Stomach smooth muscle (tissue), 2 donors: ENCODE measurements around the gene DMC1.
"Not testable (repeated sequence)": the region's sequence is repeated elsewhere in the genome, so short reads cannot be mapped to it uniquely, and the experiment has no call there.

Experiments
- H3K27ac ChIP-seq: one replicate; pipeline ENCODE4 v1.7.0; 2013; ENCODE audit warnings: mild to moderate bottlenecking, low read length, inconsistent platforms
- H3K27me3 ChIP-seq, 2 donors: one replicate each; pipeline ENCODE4 v1.7.0; 2013; ENCODE audit warnings: low read length in 2 of 2; ENCODE audit not compliant: insufficient read depth in 2 of 2, control insufficient read depth in 1 of 2
- H3K36me3 ChIP-seq, 2 donors: one replicate each; pipeline ENCODE4 v1.7.0; 2013; ENCODE audit warnings: low read length in 2 of 2; ENCODE audit not compliant: control insufficient read depth in 2 of 2, insufficient read depth in 2 of 2
- H3K4me1 ChIP-seq: one replicate; pipeline ENCODE4 v1.7.0; 2013; ENCODE audit warnings: low read length; ENCODE audit not compliant: control insufficient read depth, insufficient read depth
- H3K4me3 ChIP-seq, 2 donors: one replicate each; pipeline ENCODE4 v1.7.0; 2013; ENCODE audit warnings: low read length in 2 of 2
- H3K9ac ChIP-seq, 2 donors: one replicate each; pipeline ENCODE4 v1.7.0; 2013; ENCODE audit warnings: low read length in 2 of 2, mild to moderate bottlenecking in 1 of 2
- H3K9me3 ChIP-seq, 2 donors: one replicate each; pipeline ENCODE4 v1.7.0; 2013; ENCODE audit warnings: low read length in 2 of 2; ENCODE audit not compliant: control insufficient read depth in 2 of 2
- donor health status: healthy.
- donor health status: Pancreatic carcinoma.

Gene DMC1

DNA sequence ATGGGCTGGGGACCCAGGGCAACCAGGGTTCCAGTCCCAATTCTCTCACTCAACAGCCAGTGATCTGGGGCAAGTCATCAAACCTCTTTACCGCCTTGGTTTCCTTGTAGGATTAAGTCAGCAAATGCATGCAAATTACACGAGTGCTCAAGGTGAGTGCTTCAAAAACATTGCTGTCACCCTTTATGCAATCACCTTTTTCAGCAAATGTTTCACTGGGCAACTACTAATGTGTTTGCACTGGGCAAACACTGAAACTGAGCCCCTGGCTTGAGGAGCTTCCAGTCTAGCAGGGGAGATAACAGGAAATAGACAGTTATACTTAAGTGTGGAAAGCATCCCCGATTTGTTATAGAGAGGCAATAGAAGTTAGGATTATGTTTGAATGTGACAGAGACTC, 37.7 kb upstream of the DMC1 start:
- H3K27me3 ChIP-seq = no peaks in the 10 kb centered on the region
- H3K4me1 ChIP-seq = peaks cover 5% of the 10 kb centered on the region
- H3K9me3 ChIP-seq = no peaks in the 10 kb centered on the region
- H3K27ac ChIP-seq = no peak overlapping the region
- H3K9ac ChIP-seq = no peak overlapping the region
- H3K4me3 ChIP-seq = no peak overlapping the region
- H3K36me3 ChIP-seq = no peaks in the 10 kb centered on the region

DNA sequence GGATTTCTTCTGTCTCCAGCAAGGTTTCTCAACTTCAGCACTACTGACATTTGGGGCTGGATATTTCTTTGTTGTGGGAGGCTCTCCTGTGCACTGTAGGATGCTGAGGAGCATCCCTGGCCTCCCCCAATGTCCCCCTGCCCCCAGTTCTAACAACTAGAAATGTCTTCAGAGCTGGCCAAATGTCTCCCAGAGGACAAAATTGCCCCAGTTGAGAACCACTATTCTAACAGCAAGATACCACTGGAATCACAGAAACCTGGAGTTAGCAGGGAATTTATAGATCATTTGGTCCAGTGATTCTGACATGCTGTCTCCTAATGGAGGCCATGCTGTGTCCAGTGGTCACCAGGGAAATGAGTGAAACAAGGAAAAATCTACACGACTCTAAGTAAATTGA, 32.2 kb upstream of the DMC1 start:
- H3K4me1 ChIP-seq = peaks cover 5% of the 10 kb centered on the region
- no peak overlapping the region for H3K9ac ChIP-seq
- no peaks in the 10 kb centered on the region for H3K36me3 ChIP-seq
- H3K9me3 ChIP-seq = no peaks in the 10 kb centered on the region
- no peaks in the 10 kb centered on the region for H3K27me3 ChIP-seq
- H3K27ac ChIP-seq = no peak overlapping the region
- H3K4me3 ChIP-seq = no peak overlapping the region

DNA sequence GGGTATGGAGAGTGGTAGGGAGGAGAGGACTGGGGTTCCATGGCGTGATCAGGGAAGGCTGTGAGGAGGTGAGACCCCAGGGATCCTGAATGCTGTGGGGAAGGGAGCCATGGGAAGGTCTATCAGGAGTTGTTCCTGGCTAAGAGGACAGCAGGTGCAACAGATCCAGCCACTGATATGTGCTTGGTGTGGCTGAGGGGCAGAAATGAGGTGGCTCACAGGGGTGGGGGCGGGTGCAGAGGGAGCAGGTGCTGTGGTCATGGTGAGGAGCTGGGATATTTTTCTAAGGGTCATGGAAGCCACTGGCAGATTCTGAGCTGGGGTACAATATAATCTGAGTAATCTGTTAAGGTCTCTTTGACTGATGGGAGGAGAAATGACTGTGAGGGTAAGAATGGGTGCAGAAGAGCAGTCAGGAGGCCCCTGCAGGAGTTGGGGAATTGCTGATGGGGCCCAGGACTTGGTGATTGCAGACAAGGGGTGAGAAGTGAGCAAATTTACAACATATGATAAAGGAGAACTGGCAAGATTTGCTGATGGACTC, 31.3 kb upstream of the DMC1 start:
- Histone ChIP-seq H3K4me1 (peaks cover under 1% of the 10 kb centered on the region), H3K27me3 (no peaks in the 10 kb centered on the region)

DNA sequence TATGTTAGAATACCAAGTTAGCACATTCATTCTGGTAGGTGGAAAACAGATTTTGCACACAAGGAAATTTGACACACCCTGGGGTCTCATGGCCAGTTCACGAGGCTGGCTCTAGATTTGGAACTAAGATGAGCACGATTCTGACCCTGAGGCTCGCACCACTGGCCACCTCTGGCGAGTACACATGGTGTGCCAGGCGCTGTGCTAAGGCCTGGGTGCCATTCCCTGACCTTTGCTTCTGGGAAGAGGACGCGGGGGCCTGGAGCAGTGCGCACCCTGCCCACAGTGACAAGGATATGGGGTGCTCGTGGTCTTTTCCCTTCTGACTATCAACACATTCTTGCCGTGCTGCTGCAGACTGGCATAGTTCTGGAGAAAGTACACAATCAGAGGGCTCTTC, 29.5 kb upstream of the DMC1 start:
- no peaks in the 10 kb centered on the region for H3K4me1 ChIP-seq
- no peaks in the 10 kb centered on the region for H3K9me3 ChIP-seq
- no peaks in the 10 kb centered on the region for H3K27me3 ChIP-seq
- no peak overlapping the region for H3K4me3 ChIP-seq
- no peak overlapping the region for H3K9ac ChIP-seq
- no peak overlapping the region for H3K27ac ChIP-seq
- no peaks in the 10 kb centered on the region for H3K36me3 ChIP-seq

More for the DNA sequence above, 31.3 kb upstream of the DMC1 start:
- H3K4me3 ChIP-seq = no peak overlapping the region
- no peaks in the 10 kb centered on the region for H3K9me3 ChIP-seq
- H3K36me3 ChIP-seq = no peaks in the 10 kb centered on the region
- H3K27ac ChIP-seq = no peak overlapping the region
- no peak overlapping the region for H3K9ac ChIP-seq

DNA sequence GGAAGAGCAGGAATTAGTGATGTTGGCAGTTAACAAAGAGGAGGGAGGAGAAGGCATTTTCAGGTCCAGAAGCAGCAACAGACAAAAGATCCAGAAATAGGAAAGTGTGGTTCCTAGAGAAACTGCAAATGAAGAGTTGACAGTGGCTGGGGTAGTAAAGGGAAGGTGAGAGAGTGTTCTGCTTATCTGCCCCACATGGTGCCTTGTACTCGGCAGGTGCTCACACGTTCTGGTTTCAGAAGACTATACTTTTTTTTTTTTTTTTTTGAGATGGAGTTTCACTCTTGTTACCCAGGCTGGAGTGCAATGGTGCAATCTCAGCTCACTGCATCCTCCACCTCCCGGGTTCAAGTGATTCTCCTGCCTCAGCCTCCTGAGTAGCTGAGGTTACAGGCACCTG, 12.9 kb upstream of the DMC1 start:
- H3K9me3 ChIP-seq, H3K4me1 ChIP-seq, H3K36me3 ChIP-seq, H3K4me3 ChIP-seq, H3K27me3 ChIP-seq, H3K27ac ChIP-seq, H3K9ac ChIP-seq: not testable (repeated sequence)

DNA sequence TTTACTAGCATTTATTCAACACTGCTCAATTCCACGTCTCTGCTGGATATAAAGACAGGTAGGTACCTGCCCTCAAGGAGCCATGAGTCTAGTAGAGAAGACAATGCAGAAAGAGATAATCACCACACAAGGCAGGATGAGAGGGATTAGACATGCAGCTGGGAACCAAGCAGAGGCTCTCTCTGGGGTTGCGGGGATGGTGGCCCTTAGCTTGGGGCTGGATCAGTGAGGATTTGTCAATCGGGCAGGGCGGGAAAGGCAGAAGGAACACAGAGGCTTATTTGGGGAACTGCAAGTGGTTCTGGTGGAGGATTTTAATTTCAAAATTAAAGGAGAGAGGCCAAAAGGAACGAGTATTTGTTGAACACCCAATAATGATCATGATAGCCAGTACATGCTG, 8.5 kb upstream of the DMC1 start:
- Histone ChIP-seq H3K4me1 (no peaks in the 10 kb centered on the region), H3K9me3 (no peaks in the 10 kb centered on the region), H3K36me3 (no peaks in the 10 kb centered on the region), H3K9ac (no peak overlapping the region), H3K4me3 (no peak overlapping the region), H3K27me3 (peaks cover 0 to 7% of the 10 kb centered on the region in 2 donors), H3K27ac (no peak overlapping the region)

DNA sequence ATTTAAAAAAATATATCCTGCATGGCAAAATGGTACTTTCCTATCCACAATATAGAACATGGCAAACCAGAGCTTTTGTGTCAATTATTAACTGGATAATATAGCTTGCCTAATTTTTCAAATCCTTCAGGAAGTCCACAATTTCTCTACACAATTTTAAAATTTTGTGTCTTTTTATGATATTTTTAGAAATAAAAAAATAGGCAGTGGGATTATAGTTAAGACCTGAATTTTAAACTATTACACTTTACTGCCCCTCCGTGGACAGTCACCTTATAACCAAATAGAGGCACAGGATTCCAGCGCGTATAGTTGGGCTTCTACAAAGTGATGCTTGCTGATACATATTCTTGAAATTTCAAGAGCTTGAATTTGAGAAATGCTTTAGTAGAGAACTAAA, 2.1 kb upstream of the DMC1 start:
- Histone ChIP-seq H3K9me3 (no peaks in the 10 kb centered on the region), H3K27me3 (no peaks in the 10 kb centered on the region), H3K4me3 (no peak overlapping the region), H3K9ac (no peak overlapping the region), H3K27ac (no peak overlapping the region), H3K36me3 (no peaks in the 10 kb centered on the region), H3K4me1 (peaks cover 13% of the 10 kb centered on the region)

DNA sequence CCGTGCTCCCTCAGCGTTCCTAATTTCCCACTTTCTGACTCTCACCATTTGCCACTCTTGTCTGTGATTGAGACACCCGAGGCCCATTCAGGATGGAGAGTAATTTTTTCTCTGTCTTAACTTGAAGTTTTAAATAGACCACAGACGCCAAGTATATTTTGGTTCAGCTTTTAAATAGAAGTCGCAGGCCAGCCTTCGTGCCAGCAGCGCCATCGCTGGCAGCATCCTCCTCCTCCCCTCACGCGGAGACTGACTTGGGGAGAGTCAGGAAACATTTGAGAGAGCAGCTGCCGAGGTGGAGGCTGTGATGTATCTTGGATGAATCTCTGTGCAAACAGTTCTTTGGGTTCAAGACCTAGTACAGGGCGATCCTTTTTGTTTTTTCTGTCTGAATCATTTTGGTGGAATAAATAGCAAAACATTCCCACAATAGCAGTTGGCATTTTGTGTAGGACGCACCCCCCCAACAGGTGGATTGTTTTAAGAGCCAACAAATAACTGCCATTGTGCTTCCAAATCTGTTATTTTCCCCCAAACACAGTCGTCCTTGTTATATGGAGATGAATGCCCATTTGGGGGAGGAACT, 889 bp upstream of the DMC1 start:
- H3K9me3 ChIP-seq = no peaks in the 10 kb centered on the region
- no peaks in the 10 kb centered on the region for H3K27me3 ChIP-seq
- H3K4me1 ChIP-seq = peaks cover 13% of the 10 kb centered on the region
- H3K36me3 ChIP-seq = no peaks in the 10 kb centered on the region
- peak overlapping the region; percentile 79 to 83 for H3K9ac ChIP-seq
- H3K4me3 ChIP-seq = peak overlapping the region; percentile 74 to 84
- H3K27ac ChIP-seq = peak overlapping the region; percentile 53

DNA sequence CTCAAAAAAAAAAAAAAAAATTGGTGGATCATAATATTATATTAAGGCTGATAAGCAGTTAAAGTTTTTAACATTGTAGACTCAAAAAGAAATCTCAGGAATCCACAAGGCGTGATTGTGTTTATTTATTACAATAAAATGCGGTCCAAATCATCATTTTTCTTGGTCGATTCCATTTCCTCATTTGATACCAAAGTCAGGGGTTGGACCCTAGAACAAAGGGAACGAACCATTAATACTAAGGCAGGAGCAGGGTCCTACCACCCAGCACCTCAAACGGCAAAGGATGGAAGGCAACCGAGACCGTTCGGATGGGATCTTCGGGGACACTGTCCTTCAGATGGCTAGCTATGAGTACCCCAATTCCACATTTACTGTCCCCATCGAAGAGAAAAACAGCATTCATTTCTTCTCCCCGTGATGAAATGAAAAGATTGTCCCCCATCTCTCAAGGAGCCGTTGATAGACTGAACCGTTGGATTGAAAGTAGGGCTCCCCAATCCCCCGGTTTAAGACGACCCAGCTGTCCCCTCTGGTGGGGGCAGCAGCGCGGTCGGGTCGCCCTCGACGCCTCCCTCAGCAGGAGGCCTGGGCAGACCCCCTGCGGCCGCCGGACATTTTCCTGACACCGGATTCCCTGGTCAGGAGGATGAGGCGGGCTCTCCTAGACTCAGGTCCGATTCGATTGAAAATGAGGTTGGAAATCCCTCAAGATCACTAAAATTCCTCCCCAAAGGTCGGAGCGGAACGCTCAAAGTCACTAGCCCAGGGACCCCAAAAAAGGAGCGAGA, 607 bp downstream of the DMC1 start:
- Histone ChIP-seq H3K9me3 (no peaks in the 10 kb centered on the region), H3K27me3 (no peaks in the 10 kb centered on the region), H3K4me1 (peaks cover 13% of the 10 kb centered on the region), H3K27ac (peak overlapping the region; percentile 37), H3K4me3 (peak overlapping the region; percentile 71 to 75), H3K9ac (peak overlapping the region; percentile 72 to 76), H3K36me3 (no peaks in the 10 kb centered on the region)

DNA sequence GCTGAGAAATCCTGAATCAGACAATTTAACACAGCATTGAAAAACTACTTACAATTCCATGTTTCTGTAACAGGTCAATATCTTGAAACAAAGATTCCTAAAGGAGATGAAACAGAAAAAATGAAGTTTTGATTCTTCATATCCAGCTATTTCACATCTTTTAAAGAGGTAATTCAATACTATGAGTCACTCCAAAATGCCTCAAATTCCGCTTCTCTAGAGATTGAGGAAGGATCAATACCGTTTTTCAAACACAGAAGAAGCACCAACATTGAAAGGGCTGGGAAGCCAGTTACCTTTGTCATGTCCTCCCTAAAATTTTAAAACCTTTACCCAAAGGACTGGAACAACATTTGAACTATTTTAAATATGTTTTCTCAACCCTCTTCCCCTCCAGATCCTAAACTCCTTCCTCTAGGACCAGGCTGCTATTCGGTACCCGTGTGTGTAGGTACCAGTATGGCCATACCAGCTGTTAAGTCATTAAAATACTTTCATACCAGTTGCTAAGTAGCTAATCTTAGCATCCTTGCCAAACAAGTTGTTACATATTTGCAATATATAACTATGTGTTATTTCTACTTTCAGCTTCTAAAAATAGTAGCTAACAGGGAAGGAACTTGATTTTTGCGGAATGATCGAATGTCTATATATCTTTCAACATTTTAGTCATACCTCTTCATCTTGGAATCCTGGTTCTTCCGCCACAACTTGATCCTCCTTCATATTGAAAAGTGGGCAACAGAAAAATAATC, 2.3 kb downstream of the DMC1 start:
- Histone ChIP-seq H3K4me1 (peaks cover 13% of the 10 kb centered on the region), H3K9me3 (no peaks in the 10 kb centered on the region), H3K9ac (no peak overlapping the region), H3K4me3 (no peak overlapping the region), H3K27me3 (no peaks in the 10 kb centered on the region), H3K27ac (no peak overlapping the region), H3K36me3 (no peaks in the 10 kb centered on the region)
